NCI-H2107 treated with DMSO at 0.1 percent for 48 hours (cell line): ENCODE results near the gene HOXC9.

Experiments
- DNase-seq: peaks from one replicate; lab custom pipeline; 2025; ENCODE audit not compliant: unreplicated experiment; lab: John Stamatoyannopoulos, UW

HOXC9 gene

GRCh38 chr12:54024581-54025305 is 24.8 kb downstream of the HOXC9 start:
- no peak for DNase-seq

GRCh38 chr12:54025499-54026405 is 25.8 kb downstream of the HOXC9 start:
- no peak for DNase-seq

- no peak for DNase-seq
These were observed 26.9 kb downstream of the HOXC9 start for GRCh38 chr12:54026640-54027441.

- DNase-seq, result no peak
These were observed 27.5 kb downstream of the HOXC9 start for GRCh38 chr12:54027442-54027786.

- DNase-seq, result no peak
These were observed 28.6 kb downstream of the HOXC9 start, which contains the start of gene HOXC6 for GRCh38 chr12:54028314-54029201. TSS of gene HOXC6 (plus strand) at chr12:54028440. CDS start at chr12:54028522, 82 bp downstream.

- DNase-seq, result no peak
These were observed 29.8 kb downstream of the HOXC9 start for GRCh38 chr12:54029529-54030441.

- DNase-seq, result no peak
These were observed 30.5 kb downstream of the HOXC9 start for GRCh38 chr12:54030442-54030801.

- DNase-seq, result no peak
These were observed 31.0 kb downstream of the HOXC9 start for GRCh38 chr12:54030889-54031471.

GRCh38 chr12:54031480-54031879 is 31.5 kb downstream of the HOXC9 start:
- DNase-seq, result no peak

GRCh38 chr12:54032086-54032619 is 32.2 kb downstream of the HOXC9 start:
- no peak for DNase-seq

GRCh38 chr12:54032627-54033100 is 32.7 kb downstream of the HOXC9 start, which contains the start of gene HOXC5:
TSS of gene HOXC5 (plus strand) at chr12:54033050. CDS start at chr12:54033123, 73 bp downstream.
- DNase-seq, result peak; percentile 49

GRCh38 chr12:54033106-54033979 is 33.4 kb downstream of the HOXC9 start:
- DNase-seq, result no peak

- DNase-seq, result no peak
These were observed 34.2 kb downstream of the HOXC9 start for GRCh38 chr12:54033980-54034784.

- DNase-seq, result no peak
These were observed 34.9 kb downstream of the HOXC9 start for GRCh38 chr12:54034785-54035310.

- no peak for DNase-seq
These were observed 35.8 kb downstream of the HOXC9 start for GRCh38 chr12:54035568-54036264.
